Fibroblast of pulmonary artery (primary cell): ENCODE data around the gene MYOF.

Source experiments
- DNase-seq: peaks from one replicate; pipeline ENCODE4 v3.0.0-alpha.2; 2010; ENCODE audit warnings: low read depth
- H3K4me3 ChIP-seq: replicated peaks from 2 replicates; pipeline ENCODE4 v1.5.1; 2011; ENCODE audit warnings: low read depth, mild to moderate bottlenecking, control low read depth, low read length, moderate library complexity
- CTCF ChIP-seq: IDR thresholded peaks from 2 replicates; pipeline ENCODE4 v1.5.1; 2011; ENCODE audit warnings: mild to moderate bottlenecking, control low read depth, low read length, inconsistent platforms; ENCODE audit errors: missing control alignments

Gene MYOF

GRCh38 chr10:93482145-93482834, at the start of gene MYOF:
Gene MYOF, minus strand, starts transcription at chr10:93482334. Its CDS starts 140 bp downstream, at chr10:93482194.
- H3K4me3 ChIP-seq: peak within 1 kb of the TSS; percentile 60
- peak; percentile 91 for DNase-seq
- peak; percentile 63 for TF ChIP-seq CTCF

DNA sequence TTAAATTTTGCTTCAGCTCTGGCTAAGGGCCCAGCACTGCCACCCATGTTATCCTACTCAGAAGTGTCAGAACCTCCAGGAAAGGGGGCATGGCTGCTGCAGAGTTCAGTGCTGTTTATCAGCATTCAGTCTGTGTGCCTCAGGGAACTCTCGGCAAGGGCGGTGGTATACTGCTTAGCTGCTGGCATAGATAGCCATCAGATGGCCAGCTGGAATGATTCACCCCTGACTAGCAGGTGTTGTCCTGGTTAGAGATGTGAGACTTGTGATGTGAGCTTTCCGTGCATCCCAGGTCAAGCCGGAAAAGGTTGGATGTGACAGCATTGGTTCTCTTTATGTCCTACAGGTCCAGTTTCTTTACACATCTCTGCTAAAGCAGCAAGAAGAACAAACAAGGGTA, 36.4 kb upstream of the MYOF start:
- TF ChIP-seq CTCF: no peak
- DNase-seq: no peak
- no peak overlapping the region for H3K4me3 ChIP-seq

GRCh38 chr10:93516006-93516380, 33.9 kb upstream of the MYOF start:
- DNase-seq: peak; percentile 14
- no peak overlapping the region for H3K4me3 ChIP-seq
- no peak for TF ChIP-seq CTCF

DNA sequence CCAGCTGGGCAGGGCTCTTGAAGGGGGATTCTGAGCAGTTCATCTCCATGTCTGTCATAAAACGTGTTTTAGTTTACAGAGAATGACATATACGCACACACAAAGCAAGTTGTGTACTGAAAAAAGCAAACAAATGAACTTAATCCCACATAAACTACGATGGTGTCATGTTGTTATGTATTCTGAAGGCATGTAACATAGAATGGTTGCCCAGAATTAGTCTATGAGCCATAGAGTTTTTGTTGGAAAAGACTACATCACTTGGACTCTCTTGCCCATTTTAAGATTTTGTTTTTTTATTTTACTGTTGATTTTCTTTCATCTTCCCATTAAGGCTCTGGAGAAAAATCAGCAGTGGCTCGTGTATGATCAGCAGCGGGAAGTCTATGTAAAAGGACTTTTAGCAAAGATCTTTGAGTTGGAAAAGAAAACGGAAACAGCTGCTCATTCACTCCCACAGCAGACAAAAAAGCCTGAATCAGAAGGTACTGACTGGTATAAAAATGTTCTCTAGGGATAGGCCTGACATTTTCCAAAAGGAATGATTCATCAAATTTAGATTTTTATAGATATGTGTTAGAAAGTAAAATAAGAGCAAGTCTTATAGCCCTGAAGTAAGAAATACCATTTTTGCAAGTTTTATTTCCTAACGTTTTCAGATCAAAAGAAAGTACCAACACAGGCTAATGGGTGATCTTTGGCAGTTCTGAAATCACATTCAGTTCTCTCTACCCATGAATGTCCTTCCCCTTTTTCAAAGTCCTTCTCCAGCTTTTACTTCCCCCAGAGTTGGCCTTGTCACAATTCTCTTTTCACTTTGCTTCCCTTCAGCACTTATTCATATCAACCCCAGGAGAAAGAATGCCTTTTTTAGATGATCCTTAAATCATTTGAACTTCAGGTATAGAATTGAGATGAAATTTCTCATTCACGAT, 33.2 kb upstream of the MYOF start:
- TF ChIP-seq CTCF: no peak
- peak; percentile 57 for DNase-seq
- no peak overlapping the region for H3K4me3 ChIP-seq

DNA sequence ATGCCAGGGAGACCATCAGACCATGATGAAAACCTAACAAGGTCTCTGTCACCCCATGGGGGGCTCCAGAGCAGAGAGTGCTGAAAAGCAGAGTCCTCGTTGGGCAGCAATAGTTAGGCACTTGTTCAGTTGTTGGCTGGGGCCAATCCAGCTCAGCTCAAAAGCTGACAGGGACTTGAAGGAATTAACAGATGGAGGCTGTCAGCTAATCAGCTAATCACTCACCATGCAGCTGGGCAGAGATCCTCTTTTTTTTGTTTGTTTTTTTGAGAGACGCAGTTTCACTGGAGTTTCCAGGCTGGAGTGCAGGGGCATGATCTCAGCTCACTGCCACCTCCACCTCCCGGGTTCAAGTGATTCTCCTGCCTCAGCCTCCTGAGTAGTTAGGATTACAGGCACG, 32.4 kb upstream of the MYOF start:
- H3K4me3 ChIP-seq: no peak overlapping the region
- no peak for DNase-seq
- TF ChIP-seq CTCF: no peak

DNA sequence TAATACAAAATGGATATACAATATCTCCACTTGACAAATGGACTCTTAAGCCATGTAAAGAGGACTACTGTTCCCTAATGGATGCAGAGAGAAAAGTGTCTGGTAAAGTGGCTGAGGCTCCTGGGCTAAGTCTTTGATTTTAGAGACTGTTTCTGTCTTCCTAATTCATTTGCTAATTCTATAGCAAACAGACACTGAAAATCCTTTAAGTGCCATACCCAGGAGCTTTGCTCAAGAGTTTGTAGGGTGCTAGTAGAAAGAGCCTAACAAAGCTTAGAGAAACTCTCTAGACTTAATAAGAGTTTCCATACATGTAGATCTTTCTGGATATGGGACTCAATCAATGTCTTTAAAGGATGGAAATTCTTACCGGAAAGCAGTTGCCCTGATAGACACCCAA, 31.0 kb upstream of the MYOF start:
- DNase-seq: no peak
- H3K4me3 ChIP-seq: no peak overlapping the region
- no peak for TF ChIP-seq CTCF
